CD1c-positive myeloid dendritic cell (primary cell): ENCODE data around the gene PTPRG.

Experiments
- DNase-seq: peaks from one replicate; pipeline ENCODE4 v3.0.0-alpha.2; 2016; ENCODE audit errors: extremely low spot score

The PTPRG gene

GRCh38 chr3:62110443-62111225, 549.3 kb downstream of the PTPRG start:
- DNase-seq: no peak

- DNase-seq: no peak
These were observed 551.7 kb downstream of the PTPRG start for GRCh38 chr3:62113092-62113491.

GRCh38 chr3:62114763-62115162, 553.4 kb downstream of the PTPRG start:
- no peak for DNase-seq

- no peak for DNase-seq
These were observed 556.7 kb downstream of the PTPRG start for GRCh38 chr3:62117903-62118548.

- DNase-seq: no peak
These were observed 557.8 kb downstream of the PTPRG start for GRCh38 chr3:62119139-62119538.

GRCh38 chr3:62122819-62123218, 561.4 kb downstream of the PTPRG start:
- DNase-seq: no peak

GRCh38 chr3:62125380-62125779, 564.0 kb downstream of the PTPRG start:
- no peak for DNase-seq

- no peak for DNase-seq
These were observed 565.7 kb downstream of the PTPRG start for GRCh38 chr3:62127116-62127515.

- no peak for DNase-seq
These were observed 566.7 kb downstream of the PTPRG start for GRCh38 chr3:62128051-62128450.

- DNase-seq: no peak
These were observed 567.3 kb downstream of the PTPRG start for GRCh38 chr3:62128681-62129080.

GRCh38 chr3:62131050-62131449, 569.7 kb downstream of the PTPRG start:
- DNase-seq: no peak

GRCh38 chr3:62131620-62132019, 570.2 kb downstream of the PTPRG start:
- no peak for DNase-seq

GRCh38 chr3:62132027-62132602, 570.7 kb downstream of the PTPRG start:
- no peak for DNase-seq

GRCh38 chr3:62133015-62133414, 571.6 kb downstream of the PTPRG start:
- no peak for DNase-seq

GRCh38 chr3:62134061-62134496, 572.7 kb downstream of the PTPRG start:
- peak; percentile 4 for DNase-seq

- DNase-seq: no peak
These were observed 574.4 kb downstream of the PTPRG start for GRCh38 chr3:62135741-62136140.

- no peak for DNase-seq
These were observed 578.6 kb downstream of the PTPRG start for GRCh38 chr3:62139957-62140356.

- no peak for DNase-seq
These were observed 581.1 kb downstream of the PTPRG start for GRCh38 chr3:62142331-62143085.

GRCh38 chr3:62143843-62144450, 582.6 kb downstream of the PTPRG start:
- no peak for DNase-seq

GRCh38 chr3:62144482-62144881, 583.1 kb downstream of the PTPRG start:
- DNase-seq: no peak

GRCh38 chr3:62145086-62145757, 583.9 kb downstream of the PTPRG start:
- no peak for DNase-seq
